Activated gamma-delta T cell (primary cell): Measurements from ENCODE around the gene PIK3R6.

Experiments
- DNase-seq: peaks from one replicate; lab custom pipeline; 2025; lab: John Stamatoyannopoulos, UW

PIK3R6 gene

DNA sequence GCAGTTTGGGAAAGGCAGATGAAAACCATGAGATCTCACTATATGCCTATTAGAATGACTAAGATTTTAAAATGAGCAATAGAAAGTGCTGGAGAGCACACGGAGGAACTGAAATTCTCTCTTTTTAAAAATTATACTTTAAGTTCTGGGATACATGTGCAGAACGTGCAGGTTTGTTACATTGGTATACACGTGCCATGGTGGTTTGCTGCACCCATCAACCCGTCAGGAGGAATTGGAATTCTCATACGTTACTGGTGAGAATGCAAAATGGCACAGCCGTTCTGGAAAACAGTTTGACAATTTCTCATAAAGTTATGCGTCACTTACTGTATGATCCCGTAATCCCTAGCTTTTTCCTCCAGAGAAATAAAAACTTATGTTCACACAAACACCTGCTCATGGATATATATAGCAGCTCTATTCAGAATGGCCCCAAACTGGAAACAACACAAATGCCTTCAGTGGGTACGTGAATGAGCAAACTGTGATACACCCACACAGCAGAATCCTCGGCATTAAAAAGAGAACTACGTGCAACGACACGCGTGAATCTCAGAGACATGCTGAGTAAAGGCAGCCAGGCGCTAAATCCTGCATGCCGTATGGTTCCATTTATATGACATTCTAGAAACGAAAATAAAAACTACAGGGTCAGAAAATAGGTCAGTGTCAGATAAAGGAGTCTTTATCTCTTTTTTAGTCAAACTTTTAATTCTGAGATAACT lies 11.8 kb downstream of the PIK3R6 start:
- DNase-seq = no peak

DNA sequence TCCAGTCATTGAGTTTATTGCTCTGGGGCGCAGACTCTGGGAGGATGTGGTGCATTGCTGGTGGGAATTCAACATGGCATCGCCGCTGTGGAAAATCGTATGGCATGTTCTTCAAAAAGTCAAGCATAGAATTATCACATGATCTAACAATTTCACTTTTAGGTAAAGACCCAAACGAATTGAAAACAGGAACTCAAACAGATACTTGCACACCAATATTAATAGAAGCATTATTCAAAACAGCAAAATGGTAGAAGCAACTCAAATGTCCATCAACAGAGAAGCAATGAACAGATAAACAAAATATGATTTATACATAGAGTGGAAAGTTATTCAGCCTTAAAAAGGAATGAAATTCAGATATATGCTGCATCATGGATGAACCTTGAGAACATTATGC lies 15.9 kb downstream of the PIK3R6 start:
- DNase-seq = no peak

DNA sequence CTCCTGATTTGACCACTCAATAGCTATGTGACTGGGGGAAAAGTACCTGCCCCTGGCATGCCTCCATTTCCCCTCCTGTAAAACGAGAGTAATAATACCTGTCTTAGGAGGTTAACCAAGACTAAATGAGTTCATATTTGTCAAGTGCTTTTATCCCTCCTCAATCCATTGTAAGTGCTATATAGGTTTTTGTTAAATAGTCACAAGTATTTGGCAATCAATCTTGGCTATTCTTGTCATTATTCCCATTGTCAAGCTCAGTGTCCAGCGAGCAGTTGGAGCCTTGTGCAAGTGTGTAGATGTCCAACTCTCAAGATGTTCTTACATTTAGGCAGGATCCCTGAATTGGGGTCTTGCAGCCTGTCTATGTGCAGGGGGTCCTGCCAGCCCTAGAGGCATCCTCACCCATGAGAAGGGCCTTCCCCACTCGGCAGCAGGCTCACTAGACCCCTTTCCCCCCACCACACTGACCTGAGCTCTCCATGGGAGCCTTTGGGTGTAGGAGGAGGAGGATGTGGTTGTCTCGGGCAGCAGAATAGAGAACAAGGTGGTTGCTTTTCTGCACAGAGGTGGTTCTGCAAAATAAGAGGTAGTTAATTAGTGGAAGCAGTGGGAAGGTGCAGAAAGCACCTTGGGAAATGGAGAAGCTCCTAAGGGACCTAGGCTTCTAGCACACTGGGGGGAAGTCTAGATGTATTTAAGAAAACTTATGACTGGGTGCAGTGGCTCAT lies 18.0 kb downstream of the PIK3R6 start:
- DNase-seq = no peak

DNA sequence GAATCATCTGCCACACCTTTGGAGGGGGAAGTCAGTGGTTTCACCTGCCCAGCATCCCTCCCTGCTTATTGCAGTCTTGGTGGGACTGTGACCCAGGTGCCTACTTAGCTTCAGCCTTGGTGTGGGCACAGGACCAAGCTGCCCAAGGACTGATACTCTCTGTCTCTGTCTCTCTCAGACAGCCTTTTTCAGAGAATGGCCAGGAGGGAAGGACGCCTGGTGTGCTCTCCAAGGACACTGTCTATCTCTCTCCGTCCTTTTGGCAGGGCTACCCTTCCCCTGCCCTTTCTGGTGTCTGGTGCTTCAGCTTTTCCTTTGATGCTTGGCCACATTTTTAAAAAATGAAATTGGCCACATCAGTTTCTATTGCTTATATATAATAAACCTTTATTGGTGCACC lies 19.6 kb downstream of the PIK3R6 start:
- no peak for DNase-seq

GRCh38 chr17:8846768-8847211 lies 20.7 kb downstream of the PIK3R6 start:
- no peak for DNase-seq

GRCh38 chr17:8844229-8845218 lies 22.9 kb downstream of the PIK3R6 start:
- DNase-seq = no peak

- DNase-seq = no peak
Observed at GRCh38 chr17:8843344-8843743, 24.1 kb downstream of the PIK3R6 start.

GRCh38 chr17:8841844-8842243 lies 25.6 kb downstream of the PIK3R6 start:
- DNase-seq = no peak

- no peak for DNase-seq
Observed at GRCh38 chr17:8839410-8839935, 28.0 kb downstream of the PIK3R6 start.

- DNase-seq = no peak
Observed at GRCh38 chr17:8838551-8839095, 28.9 kb downstream of the PIK3R6 start.

DNA sequence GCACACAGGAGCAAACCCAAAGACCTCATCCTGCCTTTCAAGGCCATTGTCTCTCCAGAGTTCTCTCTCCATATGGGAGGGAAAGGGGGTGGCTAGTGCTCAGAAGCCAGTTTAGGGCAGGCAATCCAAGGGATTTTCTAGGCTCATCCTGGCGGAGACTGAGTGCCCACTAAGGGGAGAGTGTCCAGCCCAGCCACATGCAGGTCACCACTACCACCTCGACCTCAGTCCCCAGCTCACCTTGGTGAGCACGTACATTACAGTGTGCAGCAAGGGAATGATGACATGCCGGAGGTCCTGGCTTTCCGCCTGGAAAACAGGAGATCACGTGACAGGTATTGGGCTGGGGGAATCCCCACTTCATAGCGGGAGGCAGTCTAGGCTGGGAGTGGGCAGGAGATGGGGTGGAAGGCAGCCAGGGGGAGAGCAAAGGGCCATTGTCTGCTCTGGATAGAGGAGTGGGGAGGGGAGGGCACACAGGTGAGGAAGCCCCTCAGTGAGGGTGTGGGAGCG lies 29.9 kb downstream of the PIK3R6 start:
- DNase-seq = no peak

DNA sequence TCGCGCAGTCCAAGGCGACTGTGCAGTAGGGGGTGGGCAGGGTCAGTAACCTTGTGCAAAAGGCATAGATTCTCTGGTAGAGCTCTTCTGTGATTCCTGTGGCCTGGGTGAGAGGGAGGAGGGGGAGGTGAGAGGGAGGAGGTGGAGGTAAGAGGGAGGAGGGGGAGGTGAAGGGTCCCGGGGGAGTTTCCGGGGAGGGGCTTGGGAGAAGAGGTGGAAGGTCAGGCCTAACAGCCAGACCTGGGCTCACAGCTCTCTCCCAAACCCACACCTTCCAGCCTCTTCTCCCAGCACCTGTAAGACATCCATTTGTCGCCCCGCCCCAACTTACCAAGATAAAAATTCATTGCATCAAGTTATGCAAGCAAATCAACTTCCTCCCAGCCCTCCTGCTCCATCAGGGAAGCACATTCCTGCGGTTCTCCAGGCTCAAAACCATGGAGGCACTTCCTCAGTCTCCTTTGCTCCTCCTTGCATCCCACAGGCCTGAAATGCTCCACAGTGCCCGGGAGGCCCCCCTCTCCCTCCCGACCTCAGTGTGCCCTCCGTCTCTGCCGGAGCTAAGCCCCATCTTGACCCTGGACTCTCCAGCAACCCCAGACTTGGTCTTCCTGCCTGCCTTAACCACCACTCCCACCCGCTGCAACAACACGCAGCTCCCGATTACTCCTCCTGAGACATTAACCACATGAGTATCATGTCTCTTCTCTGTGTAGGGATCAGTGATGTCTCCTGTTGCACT lies 30.5 kb downstream of the PIK3R6 start:
- no peak for DNase-seq

- no peak for DNase-seq
Observed at GRCh38 chr17:8835631-8836364, 31.7 kb downstream of the PIK3R6 start.

- no peak for DNase-seq
Observed at GRCh38 chr17:8835106-8835505, 32.4 kb downstream of the PIK3R6 start.

DNA sequence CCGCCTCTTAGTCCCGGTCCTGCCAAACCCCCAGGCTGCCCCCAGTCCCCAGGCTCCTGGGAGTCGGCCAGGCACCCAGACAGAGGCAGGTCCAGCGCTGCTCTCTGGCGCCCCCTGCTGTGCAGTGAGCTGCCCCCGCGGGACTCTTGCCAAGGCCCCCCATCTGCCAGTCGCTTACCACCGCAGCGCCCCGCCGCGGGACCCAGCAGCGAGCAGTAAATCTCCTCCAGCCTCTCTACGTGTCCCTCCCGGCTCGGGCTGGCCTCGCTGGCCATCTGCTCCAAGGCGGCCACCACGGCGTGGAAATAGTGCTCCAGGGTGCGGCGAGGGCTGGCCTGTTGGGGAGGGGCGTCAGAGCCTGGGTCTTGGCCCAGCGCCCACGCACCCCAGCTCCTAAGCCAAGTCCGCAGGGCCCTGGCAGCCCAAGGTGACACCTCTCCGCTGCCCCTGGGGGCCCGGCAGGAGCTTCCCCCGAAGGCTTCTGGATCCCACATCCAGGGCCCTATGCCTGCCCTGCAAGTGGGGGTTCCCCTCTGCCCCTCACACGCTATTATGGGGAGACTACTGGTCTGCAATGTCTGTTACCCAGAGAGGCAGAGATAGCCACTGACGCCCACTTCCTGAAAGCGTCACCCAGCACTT lies 34.6 kb downstream of the PIK3R6 start:
- no peak for DNase-seq

- DNase-seq = no peak
Observed at GRCh38 chr17:8831234-8831849, 36.1 kb downstream of the PIK3R6 start.

DNA sequence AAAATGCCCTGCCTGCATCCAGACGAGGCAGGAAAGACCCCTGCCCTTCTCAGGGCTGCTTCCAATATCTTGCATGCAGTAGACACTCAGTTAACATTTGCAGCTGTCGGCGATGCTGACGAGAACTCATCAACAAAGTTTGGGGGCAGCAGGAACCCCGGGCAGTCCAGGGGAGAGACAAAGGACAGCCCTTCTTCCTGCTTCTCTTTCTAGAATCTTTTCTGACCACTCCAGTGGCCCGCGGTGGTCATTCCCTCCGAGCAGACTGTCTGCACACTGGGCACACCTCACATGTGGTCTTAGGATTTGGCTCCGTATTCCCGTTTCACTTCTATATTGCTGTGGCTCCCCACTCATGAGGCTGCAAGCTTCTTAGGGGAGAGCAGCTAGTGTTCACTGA lies 37.3 kb downstream of the PIK3R6 start:
- no peak for DNase-seq

GRCh38 chr17:8829036-8829941 lies 38.2 kb downstream of the PIK3R6 start:
- DNase-seq = no peak
